Thyroid gland (tissue), 4 donors: Measurements from ENCODE around the gene GBP7. TPM values are rescaled to one million over a fixed set of nuclear protein-coding genes. Genes with fewer than 3 reads are reported as not detected.
A peak's percentile ranks its signal among the peaks of the same experiment; 100 is the strongest.
"Not testable (repeated sequence)": the region's sequence is repeated elsewhere in the genome, so short reads cannot be mapped to it uniquely, and the experiment has no call there.

Experiments
- DNase-seq, 2 donors: peaks; one replicate each; pipeline ENCODE4 v3.0.0-alpha.2; 2019
- H3K27ac ChIP-seq, 3 donors: fragments of 200-600 bp; sonication (generic); 1 replicate in 2 of 3; 2 replicates in 1 of 3; pipeline ENCODE4 v1.5.1; 2016 to 2019; ENCODE audit warnings: mild to moderate bottlenecking in 1 of 3, moderate library complexity in 1 of 3
- H3K27me3 ChIP-seq: fragments of 200-600 bp; sonication (generic); one replicate; pipeline ENCODE4 v1.5.1; 2019
- H3K36me3 ChIP-seq, 2 donors: fragments of 200-600 bp; sonication (generic); one replicate each; pipeline ENCODE4 v1.5.1; 2016 to 2019
- H3K4me1 ChIP-seq, 2 donors: fragments of 200-600 bp; sonication (generic); one replicate each; pipeline ENCODE4 v1.5.1; 2017 to 2019
- H3K4me3 ChIP-seq, 3 donors: fragments of 200-600 bp; sonication (generic); replicated peaks in 1 of 3; 1 replicate in 2 of 3; 2 replicates in 1 of 3; pipeline ENCODE4 v1.5.1; 2016; ENCODE audit warnings: mild to moderate bottlenecking in 1 of 3
- H3K9me3 ChIP-seq: fragments of 200-600 bp; sonication (generic); one replicate; pipeline ENCODE4 v1.5.1; 2017
- POLR2A ChIP-seq, 2 donors: fragments of 450-650 bp; IDR thresholded peaks; one replicate each; pipeline ENCODE4 v1.6.1; 2017; ENCODE audit warnings: antibody characterized with exemption in 2 of 2, mild to moderate bottlenecking in 2 of 2, moderate library complexity in 1 of 2
- WGBS, 2 donors: methylation state at CpG; one replicate each; pipeline ENCODE4 v1.1.5; 2017; 5-methylcytosine and 5-hydroxymethylcytosine counted together
- intact Hi-C: fragments of 100-400 bp; cut with DNase I; formaldehyde crosslinking; loops from one replicate; pipeline ENCODE4 v1.15.1; 2023
- total RNA-seq, 4 donors: library from RNA; depleted of rRNA; stranded (reverse); fragments of >200 nt; gene quantifications; one replicate each; pipeline ENCODE4 v1.2.3, GENCODE V29; 2016
- TF ChIP-seq, protein P1 (sequence below), 6 experiments: fragments of 200-600 bp in 3 of 6; fragments of 450-650 bp in 3 of 6; sonication (generic) in 3 of 6; IDR thresholded peaks; one replicate each; pipeline ENCODE4 v1.5.1; 2016 to 2019; ENCODE audit warnings: antibody characterized with exemption in 6 of 6, mild to moderate bottlenecking in 2 of 6, inconsistent platforms in 1 of 6, moderate library complexity in 1 of 6

GBP7 gene
- total RNA-seq, 4 donors from 2014 or later: not detected

DNA sequence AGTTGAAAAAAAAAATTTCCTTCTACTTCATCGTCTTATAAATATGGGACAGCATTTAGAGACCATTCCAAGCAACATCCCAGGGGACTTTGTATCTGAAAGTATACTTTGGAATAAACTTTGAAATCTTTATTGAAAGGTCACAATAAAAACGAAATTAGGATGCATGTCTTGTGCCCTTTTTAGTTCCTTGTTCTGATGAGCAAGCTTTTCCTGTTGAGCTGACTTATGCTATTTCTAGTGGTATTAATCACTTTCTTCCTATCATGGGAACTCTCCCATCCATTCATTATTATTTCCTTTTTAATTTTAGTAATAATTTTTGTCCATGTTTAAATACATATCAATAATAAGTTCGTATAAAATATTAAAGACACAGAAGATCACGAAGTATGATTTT is 45.9 kb downstream of the GBP7 start:
- H3K9me3 ChIP-seq: no peaks in the 10 kb centered on the region
- no peak overlapping the region for H3K4me3 ChIP-seq
- no peak for TF ChIP-seq POLR2A (IDR thresholded peaks at IDR 0.05)
- TF ChIP-seq, protein P1, sequence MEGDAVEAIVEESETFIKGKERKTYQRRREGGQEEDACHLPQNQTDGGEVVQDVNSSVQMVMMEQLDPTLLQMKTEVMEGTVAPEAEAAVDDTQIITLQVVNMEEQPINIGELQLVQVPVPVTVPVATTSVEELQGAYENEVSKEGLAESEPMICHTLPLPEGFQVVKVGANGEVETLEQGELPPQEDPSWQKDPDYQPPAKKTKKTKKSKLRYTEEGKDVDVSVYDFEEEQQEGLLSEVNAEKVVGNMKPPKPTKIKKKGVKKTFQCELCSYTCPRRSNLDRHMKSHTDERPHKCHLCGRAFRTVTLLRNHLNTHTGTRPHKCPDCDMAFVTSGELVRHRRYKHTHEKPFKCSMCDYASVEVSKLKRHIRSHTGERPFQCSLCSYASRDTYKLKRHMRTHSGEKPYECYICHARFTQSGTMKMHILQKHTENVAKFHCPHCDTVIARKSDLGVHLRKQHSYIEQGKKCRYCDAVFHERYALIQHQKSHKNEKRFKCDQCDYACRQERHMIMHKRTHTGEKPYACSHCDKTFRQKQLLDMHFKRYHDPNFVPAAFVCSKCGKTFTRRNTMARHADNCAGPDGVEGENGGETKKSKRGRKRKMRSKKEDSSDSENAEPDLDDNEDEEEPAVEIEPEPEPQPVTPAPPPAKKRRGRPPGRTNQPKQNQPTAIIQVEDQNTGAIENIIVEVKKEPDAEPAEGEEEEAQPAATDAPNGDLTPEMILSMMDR (IDR thresholded peaks at IDR 0.05): no peak
- H3K36me3 ChIP-seq: no peaks in the 10 kb centered on the region
- H3K27ac ChIP-seq: peak overlapping the region in 1 of 3 donors; percentile 74
- no peak for DNase-seq
- H3K4me1 ChIP-seq: peaks cover 10 to 14% of the 10 kb centered on the region in 2 donors
- no peaks in the 10 kb centered on the region for H3K27me3 ChIP-seq
- 73 to 74% methylated on average over 4 of the region's 4 CpGs for WGBS, 2 donors
- intact Hi-C loops: no loop called here

DNA sequence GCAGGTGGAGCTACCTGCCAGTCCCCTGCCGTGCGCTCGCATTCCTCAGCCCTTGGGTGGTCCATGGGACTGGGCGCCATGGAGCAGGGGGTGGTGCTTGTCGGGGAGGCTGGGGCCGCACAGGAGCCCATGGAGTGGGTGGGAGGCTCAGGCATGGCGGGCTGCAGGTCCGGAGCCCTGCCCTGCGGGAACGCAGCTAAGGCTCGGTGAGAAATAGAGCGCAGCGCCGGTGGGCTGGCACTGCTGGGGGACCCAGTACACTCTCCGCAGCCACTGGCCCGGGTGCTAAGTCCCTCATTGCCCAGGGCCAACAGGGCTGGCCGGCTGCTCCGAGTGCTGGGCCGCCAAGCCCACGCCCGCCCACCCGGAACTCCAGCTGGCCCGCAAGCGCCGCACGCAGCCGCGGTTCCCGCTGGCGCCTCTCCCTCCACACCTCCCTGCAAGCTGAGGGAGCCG is 47.8 kb downstream of the GBP7 start:
- H3K9me3 ChIP-seq, DNase-seq, H3K27me3 ChIP-seq, H3K4me3 ChIP-seq, intact Hi-C loops, H3K36me3 ChIP-seq: not testable (repeated sequence)
- H3K4me1 ChIP-seq: peaks cover 10 to 14% of the 10 kb centered on the region in 2 donors
- 95 to 99% methylated on average over 12 to 21 of the region's 31 CpGs for WGBS, 2 donors
- peak overlapping the region in 1 of 3 donors; percentile 64 for H3K27ac ChIP-seq

DNA sequence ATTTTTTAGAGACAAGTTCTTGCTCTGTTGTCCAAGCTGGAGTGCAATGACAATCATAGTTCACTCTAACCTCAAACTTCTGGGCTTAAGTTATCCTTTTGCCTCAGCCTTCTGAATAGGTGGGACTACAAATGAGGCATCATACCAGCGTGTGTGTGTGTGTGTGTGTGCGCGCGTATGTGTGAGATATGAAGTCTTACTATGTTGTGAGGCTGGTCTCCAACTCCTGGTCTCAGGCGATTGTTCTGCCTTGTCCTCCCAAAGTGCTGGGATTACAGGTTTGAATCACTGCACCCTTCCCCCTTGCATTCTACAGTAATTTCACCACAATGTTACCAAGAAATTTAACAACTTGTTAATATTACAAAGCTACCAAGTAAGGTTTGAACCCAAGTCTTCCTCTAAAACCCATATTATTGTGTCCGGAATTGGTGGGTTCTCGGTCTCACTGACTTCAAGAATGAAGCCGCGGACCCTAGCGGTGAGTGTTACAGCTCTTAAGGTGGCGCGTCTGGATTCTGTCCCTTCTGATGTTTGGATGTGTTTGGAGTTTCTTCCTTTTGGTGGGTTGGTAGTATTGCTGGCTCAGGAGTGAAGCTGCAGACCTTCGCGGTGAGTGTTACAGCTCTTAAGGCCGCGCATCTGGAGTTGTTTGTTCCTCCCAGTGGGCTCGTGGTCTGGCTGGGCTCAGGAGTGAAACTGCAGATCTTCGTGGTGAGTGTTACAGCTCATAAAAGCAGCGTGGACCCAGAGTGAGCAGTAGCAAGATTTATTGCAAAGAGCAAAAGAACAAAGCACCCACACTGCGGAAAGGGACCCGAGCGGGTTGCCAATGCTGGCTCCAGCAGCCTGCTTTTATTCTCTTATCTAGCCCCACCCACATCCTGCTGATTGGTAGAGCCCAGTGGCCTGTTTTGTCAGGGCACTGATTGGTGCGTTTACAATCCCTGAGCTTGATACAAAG is 48.9 kb downstream of the GBP7 start:
- intact Hi-C loops, DNase-seq, H3K4me3 ChIP-seq, H3K9me3 ChIP-seq, H3K36me3 ChIP-seq, H3K27me3 ChIP-seq: not testable (repeated sequence)
- 81 to 83% methylated on average over 23 of the region's 23 CpGs for whole genome bisulfite sequencing, 2 donors
- H3K4me1 ChIP-seq: peaks cover 10 to 14% of the 10 kb centered on the region in 2 donors
- peak overlapping the region; percentile 75 to 94 (median 85) for H3K27ac ChIP-seq

DNA sequence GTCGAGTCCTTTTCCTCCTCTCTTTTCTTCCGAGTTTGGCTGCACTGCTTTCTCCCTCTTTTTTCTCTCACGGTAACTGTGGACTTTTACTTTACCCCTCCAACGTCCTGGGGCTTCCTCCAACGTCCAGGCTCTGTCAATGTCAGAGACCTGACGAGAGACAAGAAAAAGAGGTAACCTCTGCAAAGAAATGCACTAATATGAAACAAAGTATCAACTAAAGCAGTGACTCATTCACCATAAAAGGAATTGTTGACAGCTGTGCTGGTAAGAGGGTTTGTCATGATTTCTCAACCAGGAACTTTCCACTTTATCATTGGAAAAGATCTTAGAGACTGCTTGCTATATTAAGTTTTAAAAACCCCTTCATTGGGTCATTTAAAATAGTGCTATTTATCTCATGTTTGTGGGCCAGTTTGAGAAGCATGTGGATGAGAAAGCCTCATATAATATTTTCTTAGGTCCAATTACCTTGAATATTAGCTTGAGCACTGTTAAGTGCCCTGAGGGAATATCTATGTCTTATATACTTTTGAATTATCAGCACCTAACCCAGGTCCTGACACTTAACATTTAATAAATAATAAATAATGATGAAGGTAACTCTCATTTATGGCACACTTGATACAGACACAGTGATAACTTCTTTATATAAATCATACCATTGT is 49.8 kb downstream of the GBP7 start, which contains the start of gene GBP2:
GBP2 (minus strand) TSS at position 202 of the 668 bp plus-strand sequence. CDS start 4,148 bp downstream, outside the sequence.
- no peak for DNase-seq
- H3K4me1 ChIP-seq: peaks cover 10 to 14% of the 10 kb centered on the region in 2 donors

DNA sequence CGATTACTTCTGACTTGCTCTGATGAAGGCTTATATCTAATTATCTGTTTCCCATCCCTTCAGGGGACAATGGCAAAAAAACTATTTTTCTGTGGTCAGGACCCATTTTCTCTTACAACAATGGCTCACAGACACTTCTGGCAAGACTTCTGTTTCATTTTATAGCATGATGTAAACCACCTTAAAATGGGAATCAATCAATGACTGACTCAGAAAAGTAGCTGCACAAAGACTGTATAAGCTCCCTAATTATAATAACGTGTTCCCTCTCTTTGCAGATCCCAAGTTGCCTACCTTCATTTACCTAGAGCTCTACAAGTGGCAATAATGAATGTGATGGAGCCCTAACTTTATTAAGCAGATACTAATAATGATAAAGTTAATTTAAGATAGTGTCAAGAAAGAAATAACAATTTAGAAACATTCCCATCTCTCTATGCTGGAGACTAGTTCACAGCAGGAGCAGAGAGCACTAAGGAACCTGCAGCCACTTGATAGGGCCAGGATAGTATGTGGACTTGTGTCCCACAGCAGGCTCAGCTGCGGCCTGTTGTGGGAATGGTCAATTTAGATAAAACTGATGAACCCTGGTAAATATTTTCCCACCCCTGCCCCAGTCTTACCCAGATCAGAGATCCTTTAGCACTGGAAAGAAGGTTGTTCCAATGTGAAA is 50.4 kb downstream of the GBP7 start:
- 62 to 77% methylated on average over 3 of the region's 3 CpGs for WGBS, 2 donors
- Histone ChIP-seq H3K4me1 (peaks cover 10 to 14% of the 10 kb centered on the region in 2 donors), H3K36me3 (no peaks in the 10 kb centered on the region), H3K27ac (peak overlapping the region; percentile 75 to 94 (median 85)), H3K27me3 (no peaks in the 10 kb centered on the region), H3K9me3 (no peaks in the 10 kb centered on the region), H3K4me3 (peak overlapping the region in 1 of 3 donors; percentile 27)
- TF ChIP-seq POLR2A (IDR thresholded peaks at IDR 0.05): no peak
- TF ChIP-seq, protein P1 (IDR thresholded peaks at IDR 0.05): no peak
- intact Hi-C loops: no loop called here
- DNase-seq: no peak

More for the DNA sequence above, 49.8 kb downstream of the GBP7 start, which contains the start of gene GBP2:
- Histone ChIP-seq H3K27me3 (no peaks in the 10 kb centered on the region), H3K27ac (peak within 1 kb of the TSS; percentile 75 to 94 (median 85)), H3K36me3 (no peaks in the 10 kb centered on the region), H3K4me3 (peak within 1 kb of the TSS in 1 of 3 donors; percentile 27), H3K9me3 (no peaks in the 10 kb centered on the region)
- 30 to 48% methylated on average over 6 of the region's 6 CpGs for WGBS, 2 donors
- TF ChIP-seq POLR2A (IDR thresholded peaks at IDR 0.05): peak in 1 of 2 donors; percentile 60
- TF ChIP-seq, protein P1 (IDR thresholded peaks at IDR 0.05): no peak
- intact Hi-C loops: no loop called here
